IPS DF 6.9 (cell line): ENCODE measurements around the gene KRI1.

Experiments
- DNase-seq: peaks from one replicate; pipeline ENCODE4 v3.0.0-alpha.2; 2013; ENCODE audit warnings: low read depth, low spot score
- H3K27ac ChIP-seq: one replicate; pipeline ENCODE4 v1.5.1; 2013; ENCODE audit warnings: low read length, control low read depth
- H3K27me3 ChIP-seq: 2 replicates; pipeline ENCODE4 v1.6.1; 2013; ENCODE audit warnings: mild to moderate bottlenecking, low read length; ENCODE audit not compliant: control insufficient read depth, insufficient read depth
- H3K36me3 ChIP-seq: 2 replicates; pipeline ENCODE4 v1.6.1; 2013; ENCODE audit warnings: low read length; ENCODE audit not compliant: control insufficient read depth, insufficient read depth
- H3K4me1 ChIP-seq: 2 replicates; pipeline ENCODE4 v1.6.1; 2013; ENCODE audit warnings: low read length; ENCODE audit not compliant: control insufficient read depth, insufficient read depth
- H3K4me3 ChIP-seq: 2 replicates; pipeline ENCODE4 v1.5.1; 2013; ENCODE audit warnings: mild to moderate bottlenecking, low read length
- H3K9me3 ChIP-seq: 2 replicates; pipeline ENCODE4 v1.6.1; 2013; ENCODE audit warnings: low read length, inconsistent platforms; ENCODE audit not compliant: control insufficient read depth, insufficient read depth
- WGBS: extraction: QIAGEN DNeasy Blood & Tissue Kit; methylation state at CpG from one replicate; pipeline ENCODE4 v1.1.7; 2013; ENCODE audit warnings: mixed read lengths, missing lambda C conversion rate; ENCODE audit not compliant: insufficient read length, insufficient coverage; 5-methylcytosine and 5-hydroxymethylcytosine counted together

The KRI1 gene

DNA sequence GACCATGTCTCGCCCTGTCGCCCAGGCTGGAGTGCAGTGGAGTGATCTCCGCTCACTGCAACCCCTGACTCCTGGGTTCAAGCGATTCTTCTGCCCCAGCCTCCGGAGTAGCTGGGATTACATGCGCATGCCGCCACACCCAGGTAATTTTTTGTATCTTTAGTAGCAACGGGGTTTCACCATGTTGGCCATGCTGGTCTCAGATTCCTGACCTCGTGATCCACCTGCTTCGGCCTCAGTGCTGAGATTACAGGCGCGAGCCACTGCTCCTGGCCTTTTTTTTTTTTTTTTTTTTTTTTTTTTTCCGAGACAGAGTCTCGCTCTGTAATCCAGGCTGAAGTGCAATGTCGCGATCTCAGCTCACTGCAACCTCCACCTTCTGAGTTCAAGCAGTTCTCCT is 57.8 kb downstream of the KRI1 start:
- Histone ChIP-seq H3K9me3 (no peaks in the 10 kb centered on the region), H3K4me3 (no peak overlapping the region), H3K4me1 (peaks cover 3% of the 10 kb centered on the region; the same call in 1 of the 2 replicates), H3K27me3 (peaks cover 2% of the 10 kb centered on the region), H3K36me3 (no peaks in the 10 kb centered on the region), H3K27ac (no peak overlapping the region)
- no peak for DNase-seq
- WGBS: no CpG with 5 or more reads among the region's 16 CpGs

- WGBS: no CpG with 5 or more reads among the region's 17 CpGs
- Histone ChIP-seq H3K36me3 (no peaks in the 10 kb centered on the region), H3K9me3 (no peaks in the 10 kb centered on the region), H3K4me1 (peaks cover 3% of the 10 kb centered on the region; the same call in 1 of the 2 replicates), H3K4me3 (no peak overlapping the region), H3K27ac (no peak overlapping the region), H3K27me3 (no peaks in the 10 kb centered on the region)
- no peak for DNase-seq
Measured at GRCh38 chr19:10505583-10506229, 60.1 kb downstream of the KRI1 start.
